GM19395 (cell line): ENCODE measurements around the gene GPC5.
A peak's percentile ranks its signal among the peaks of the same experiment; 100 is the strongest.
"Not testable (repeated sequence)": the region's sequence is repeated elsewhere in the genome, so short reads cannot be mapped to it uniquely, and the experiment has no call there.

Experiments used
- ATAC-seq: cut with Tn5 transposase; IDR thresholded peaks from one replicate; pipeline ENCODE4 v1.9.1; 2021; ENCODE audit warnings: mild to moderate bottlenecking, moderate library complexity; ENCODE audit not compliant: unreplicated experiment

The GPC5 gene

GRCh38 chr13:91368676-91369440 is 29.6 kb upstream of the GPC5 start:
- ATAC-seq, result peak; percentile 24

- no peak for ATAC-seq
These were observed 29.0 kb upstream of the GPC5 start for GRCh38 chr13:91369441-91369831.

- no peak for ATAC-seq
These were observed 27.9 kb upstream of the GPC5 start for GRCh38 chr13:91370501-91370900.

- no peak for ATAC-seq
These were observed 25.5 kb upstream of the GPC5 start for GRCh38 chr13:91372911-91373310.

GRCh38 chr13:91375116-91375729 is 23.2 kb upstream of the GPC5 start:
- ATAC-seq, result peak; percentile 98

GRCh38 chr13:91381371-91381770 is 17.1 kb upstream of the GPC5 start:
- peak; percentile 54 for ATAC-seq

- ATAC-seq, result no peak
These were observed 14.6 kb upstream of the GPC5 start for GRCh38 chr13:91383836-91384235.

GRCh38 chr13:91384896-91385295 is 13.5 kb upstream of the GPC5 start:
- ATAC-seq, result no peak

GRCh38 chr13:91389186-91389585 is 9.2 kb upstream of the GPC5 start:
- ATAC-seq, result no peak

GRCh38 chr13:91397595-91397994 is 826 bp upstream of the GPC5 start:
- no peak for ATAC-seq

GRCh38 chr13:91399189-91400062 is 1.0 kb downstream of the GPC5 start:
- peak; percentile 27 for ATAC-seq

GRCh38 chr13:91400063-91400399 is 1.6 kb downstream of the GPC5 start:
- no peak for ATAC-seq

- ATAC-seq, result no peak
These were observed 2.2 kb downstream of the GPC5 start for GRCh38 chr13:91400671-91401070.

GRCh38 chr13:91401920-91402319 is 3.5 kb downstream of the GPC5 start:
- ATAC-seq, result no peak

- peak; percentile 62 for ATAC-seq
These were observed 6.8 kb downstream of the GPC5 start for GRCh38 chr13:91405240-91405639.

GRCh38 chr13:91406619-91407018 is 8.2 kb downstream of the GPC5 start:
- ATAC-seq, result peak; percentile 82

- ATAC-seq, result no peak
These were observed 10.6 kb downstream of the GPC5 start for GRCh38 chr13:91408971-91409370.

GRCh38 chr13:91416579-91416978 is 18.2 kb downstream of the GPC5 start:
- not testable (repeated sequence) for ATAC-seq

- ATAC-seq, result peak; percentile 75
These were observed 19.4 kb downstream of the GPC5 start for GRCh38 chr13:91417660-91418325.

GRCh38 chr13:91426913-91427312 is 28.5 kb downstream of the GPC5 start:
- no peak for ATAC-seq

- not testable (repeated sequence) for ATAC-seq
These were observed 40.3 kb downstream of the GPC5 start for GRCh38 chr13:91438674-91439073.
